NCI-H460 (cell line): ENCODE measurements around the gene SRP9. TPM values are rescaled to one million over a fixed set of nuclear protein-coding genes. Genes with fewer than 3 reads are reported as not detected.
"Not testable (repeated sequence)": the region's sequence is repeated elsewhere in the genome, so short reads cannot be mapped to it uniquely, and the experiment has no call there.

ENCODE experiments used
- DNase-seq: peaks from one replicate; pipeline ENCODE4 v3.0.0-alpha.2; 2016; ENCODE audit warnings: low read depth; ENCODE audit errors: extremely low read depth
- total RNA-seq: library from RNA; depleted of rRNA; stranded (reverse); fragments of >200 nt; shearing (Covaris generic); gene quantifications from 2 replicates; pipeline ENCODE4 v1.2.3, GENCODE V29; 2014

Gene SRP9
- total RNA-seq, 1 experiment from 2014 or later: 497 TPM

GRCh38 chr1:225754940-225755641 lies 22.5 kb upstream of the SRP9 start:
- DNase-seq: no peak

DNA sequence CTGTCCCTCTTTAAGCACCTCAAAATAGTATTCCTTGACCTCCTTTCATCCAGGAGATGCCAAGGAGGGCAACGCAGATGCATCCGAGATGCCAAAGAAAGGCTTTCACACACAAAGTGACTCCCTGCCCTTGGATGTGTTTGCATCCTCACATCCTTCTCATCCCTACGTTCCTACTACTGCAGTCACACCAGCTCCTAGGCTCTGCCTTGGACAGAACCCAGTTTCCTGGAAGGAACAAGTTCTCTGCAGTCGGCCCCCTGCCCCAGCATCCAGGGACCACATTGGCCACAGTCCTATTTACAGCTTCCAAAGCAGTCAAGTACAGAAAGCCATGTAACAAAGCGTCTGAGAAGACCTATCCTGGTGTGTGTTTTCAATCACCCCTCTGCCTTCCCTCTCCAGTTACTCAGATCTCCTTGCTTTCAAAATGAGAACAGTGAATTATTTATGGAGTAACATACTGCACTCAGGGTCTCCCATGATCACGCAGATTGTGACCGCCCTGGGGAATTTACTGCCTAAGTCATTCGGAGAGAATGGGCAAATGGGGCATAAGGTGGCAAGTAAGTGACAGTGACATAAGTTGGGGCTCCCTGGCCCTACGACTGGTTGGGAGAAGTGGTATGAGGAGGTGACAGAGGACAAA lies 21.8 kb upstream of the SRP9 start:
- DNase-seq: no peak

- no peak for DNase-seq
Observed at GRCh38 chr1:225757927-225758656, 19.5 kb upstream of the SRP9 start.

DNA sequence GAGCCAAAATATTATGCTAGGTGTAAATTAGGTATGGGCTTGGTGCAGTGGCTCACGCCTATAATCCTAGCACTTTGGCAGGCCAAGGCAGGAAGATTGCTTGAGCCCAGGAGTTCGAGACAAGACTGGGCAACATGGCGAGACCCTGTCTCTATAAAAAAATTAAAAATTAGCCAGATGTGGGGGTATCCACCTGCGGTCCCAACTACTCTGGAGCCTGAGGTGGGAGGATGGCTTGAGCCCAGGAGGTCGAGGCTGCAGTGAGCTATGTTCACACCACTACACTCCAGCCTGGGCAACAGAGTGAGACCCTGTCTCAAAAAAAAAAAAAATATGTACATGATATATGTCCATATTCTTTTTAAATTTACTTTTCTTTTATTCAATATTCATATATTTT lies 17.7 kb upstream of the SRP9 start:
- DNase-seq: not testable (repeated sequence)

DNA sequence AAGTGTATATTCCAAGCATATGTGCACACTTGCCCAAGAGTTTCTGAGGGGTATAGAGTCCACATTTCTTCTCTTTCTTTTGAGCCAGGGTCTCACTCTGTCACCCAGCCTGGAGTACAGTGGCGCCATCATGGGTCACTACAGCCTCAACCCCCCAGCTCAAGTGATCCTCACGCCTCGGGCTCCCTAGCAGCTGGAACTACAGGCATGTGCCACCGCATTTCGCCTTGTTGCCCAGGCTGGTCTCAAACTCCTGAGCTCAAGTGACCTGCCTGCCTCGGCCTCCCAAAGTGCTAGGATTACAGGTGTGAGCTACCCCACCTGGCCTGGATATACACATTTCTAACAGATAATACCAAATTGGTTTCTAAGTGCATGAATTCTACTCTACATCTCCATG lies 17.1 kb upstream of the SRP9 start:
- no peak for DNase-seq

DNA sequence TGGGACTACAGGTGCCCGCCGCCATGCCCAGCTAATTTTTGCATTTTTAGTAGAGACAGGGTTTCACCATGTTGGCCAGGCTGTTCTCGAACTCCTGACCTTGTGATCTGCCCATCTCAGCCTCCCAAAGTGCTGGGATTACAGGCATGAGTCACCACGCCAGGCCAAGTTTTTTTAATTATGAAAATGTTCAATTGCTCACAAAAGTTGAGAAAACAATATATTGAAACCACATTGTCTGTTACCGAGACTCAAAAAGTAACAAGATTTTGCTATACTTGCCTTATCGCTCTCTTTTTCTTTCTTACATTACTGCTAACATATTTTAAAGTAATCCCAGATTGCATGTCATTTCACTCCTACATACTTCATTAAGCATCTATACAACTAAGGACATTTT lies 16.2 kb upstream of the SRP9 start:
- not testable (repeated sequence) for DNase-seq

DNA sequence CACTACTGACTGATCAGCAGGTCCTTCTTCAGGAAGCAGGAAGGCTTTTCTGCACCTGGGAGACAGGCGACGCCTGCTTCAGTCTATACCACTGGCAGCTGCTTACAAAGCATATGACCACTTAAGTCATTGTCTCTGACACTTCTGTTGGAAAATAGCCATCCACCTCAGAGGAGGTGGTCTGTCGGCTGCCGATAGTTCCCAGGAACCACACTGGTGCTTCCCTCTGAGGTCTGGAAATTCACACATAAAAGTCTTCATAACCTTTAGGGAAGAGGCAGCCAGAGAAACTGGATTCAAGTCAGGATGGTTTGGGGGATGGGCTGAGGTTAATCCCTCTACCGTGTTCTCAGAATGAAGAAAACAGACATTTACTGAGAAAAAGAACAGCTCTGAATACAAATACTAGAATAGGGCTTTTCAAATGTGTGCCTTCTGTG lies 15.6 kb upstream of the SRP9 start:
- no peak for DNase-seq

- DNase-seq: no peak
Observed at GRCh38 chr1:225762444-225762843, 15.2 kb upstream of the SRP9 start.

- DNase-seq: no peak
Observed at GRCh38 chr1:225763716-225764548, 13.7 kb upstream of the SRP9 start.

GRCh38 chr1:225765982-225766674 lies 11.5 kb upstream of the SRP9 start:
- no peak for DNase-seq

DNA sequence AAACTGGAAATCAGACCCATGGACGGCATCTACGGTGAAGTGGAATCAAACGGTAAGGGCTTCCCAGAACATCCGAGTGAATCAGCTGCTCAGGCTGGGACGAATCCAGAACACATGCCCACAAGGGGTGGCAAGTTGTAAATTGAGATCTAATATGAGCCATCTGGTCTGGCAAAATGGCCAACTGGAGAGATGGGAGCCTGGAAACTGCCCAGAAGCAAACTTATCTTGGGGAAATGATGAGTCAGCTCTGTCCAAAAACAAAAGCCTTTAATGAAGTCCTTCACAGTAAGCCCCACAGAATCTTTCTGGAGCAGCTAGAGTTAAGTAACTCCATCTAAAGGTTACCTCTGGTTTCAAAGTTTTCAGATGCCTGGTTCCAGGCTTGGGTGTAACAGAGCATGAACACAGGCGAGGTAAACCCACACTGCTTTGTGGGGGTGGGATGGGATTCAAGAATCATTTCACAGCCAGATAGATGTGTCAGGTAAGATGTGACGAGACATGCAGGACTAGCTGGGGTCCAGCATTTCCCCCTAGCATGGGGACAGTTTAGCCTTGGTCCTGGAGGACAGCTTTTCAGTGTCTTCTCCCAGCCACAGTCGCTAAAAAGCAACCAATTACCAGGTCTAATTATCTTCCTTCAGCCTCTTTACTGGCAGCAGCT lies 10.5 kb upstream of the SRP9 start:
- DNase-seq: no peak

GRCh38 chr1:225767634-225768540 lies 9.7 kb upstream of the SRP9 start:
- no peak for DNase-seq

GRCh38 chr1:225768662-225769426 lies 8.8 kb upstream of the SRP9 start:
- DNase-seq: no peak

DNA sequence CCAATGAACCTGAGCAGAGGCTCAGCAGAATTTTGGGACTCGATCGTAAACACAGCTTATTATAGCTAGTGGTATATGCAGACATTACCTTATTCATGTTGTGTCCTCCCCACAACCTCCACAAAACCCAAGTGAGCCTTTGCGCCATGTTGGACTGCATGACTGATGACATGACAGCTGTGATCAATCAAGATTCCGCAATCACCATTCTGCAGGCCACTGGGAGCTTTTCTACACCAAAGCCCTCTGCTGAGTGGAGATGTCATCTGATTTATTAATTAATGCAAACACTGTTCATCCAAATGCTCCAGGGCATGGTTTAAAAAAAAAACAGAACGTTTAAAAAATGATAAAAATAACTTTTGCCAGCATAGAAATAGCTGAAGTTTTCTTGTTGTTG lies 7.9 kb upstream of the SRP9 start:
- no peak for DNase-seq

DNA sequence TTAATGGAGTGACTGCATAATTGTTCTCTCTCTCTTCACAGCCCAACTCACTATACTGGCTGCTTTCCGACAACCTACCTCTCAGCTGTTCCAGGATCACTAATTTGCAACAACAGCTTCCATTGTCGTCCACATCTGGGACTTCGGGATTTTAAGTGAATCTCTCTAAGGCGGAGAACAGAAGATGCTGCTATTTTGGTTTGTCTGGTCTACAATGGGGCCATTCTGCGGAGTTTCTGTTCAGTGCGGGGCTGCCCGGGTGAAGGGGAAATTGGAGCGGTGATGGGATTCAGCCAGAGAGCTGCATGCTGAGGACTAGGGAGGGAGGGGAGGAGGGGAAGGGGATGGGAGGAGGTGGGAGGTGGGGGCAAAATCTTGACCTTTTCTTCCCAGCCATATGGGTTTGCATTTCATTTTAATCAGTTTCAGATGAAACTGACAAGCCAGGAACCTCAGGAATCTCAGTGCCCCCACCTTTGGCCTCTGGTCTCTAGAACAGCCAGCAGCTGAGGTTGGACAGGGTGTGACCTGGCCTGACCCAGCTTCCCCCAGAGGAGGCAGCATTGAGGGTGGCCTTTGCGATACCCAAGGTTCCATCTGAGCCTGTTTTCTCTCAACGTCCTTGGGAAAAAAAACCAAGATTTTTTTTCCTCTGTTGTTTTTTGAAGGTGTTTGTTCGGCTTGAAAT lies 6.9 kb upstream of the SRP9 start:
- DNase-seq: no peak

- DNase-seq: no peak
Observed at GRCh38 chr1:225771661-225772322, 5.8 kb upstream of the SRP9 start.

DNA sequence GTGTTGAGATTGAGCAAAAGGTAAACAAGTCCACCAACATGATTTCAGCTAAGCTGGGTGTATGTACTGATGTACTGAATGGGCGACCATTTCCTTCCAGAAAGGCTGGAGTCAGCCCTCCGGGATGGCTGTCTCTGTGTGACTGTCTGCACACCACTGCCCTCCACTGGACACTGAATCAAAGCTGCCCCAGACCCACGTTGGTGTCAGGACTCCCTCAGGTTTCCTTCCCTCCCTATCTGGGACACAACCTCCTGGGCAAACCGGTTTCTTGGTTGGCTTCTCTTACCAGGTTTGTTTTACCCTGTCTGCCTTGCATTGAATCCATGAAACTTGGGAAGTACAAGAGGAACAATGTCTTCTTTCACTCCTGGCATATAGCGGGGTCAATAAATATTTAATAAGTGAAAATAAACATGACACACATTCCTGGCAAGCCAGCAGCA lies 5.3 kb upstream of the SRP9 start:
- peak; percentile 95 for DNase-seq
